Measurements from ENCODE around the gene ANXA3.

The ANXA3 gene

DNA sequence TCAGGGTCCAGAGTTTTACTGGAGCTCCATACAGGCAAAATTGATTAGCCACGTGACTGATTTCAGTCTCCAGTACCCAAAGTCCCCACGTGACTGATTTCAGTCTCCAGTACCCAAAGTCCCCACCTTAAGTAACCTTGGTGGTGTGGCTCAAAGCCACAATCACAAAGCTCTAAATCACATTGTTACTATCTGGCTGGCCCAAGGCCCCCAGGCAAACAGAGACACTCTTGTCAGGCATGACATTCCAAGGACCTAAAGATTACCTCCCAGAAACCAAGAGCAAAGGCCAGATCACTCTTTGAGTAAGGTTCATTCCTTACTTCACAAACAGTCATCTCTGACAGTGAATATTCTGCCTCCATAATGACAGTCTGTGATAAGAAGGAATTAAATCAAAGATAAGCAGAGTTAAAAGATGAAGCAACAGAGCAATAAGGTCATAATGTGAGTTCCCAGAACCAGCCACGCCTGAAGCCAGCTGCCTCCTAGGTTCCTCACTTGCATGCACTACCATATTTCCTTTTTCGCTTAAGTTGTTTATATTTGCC is 78.5 kb downstream of the ANXA3 start:
- TF ChIP-seq, protein P1, sequence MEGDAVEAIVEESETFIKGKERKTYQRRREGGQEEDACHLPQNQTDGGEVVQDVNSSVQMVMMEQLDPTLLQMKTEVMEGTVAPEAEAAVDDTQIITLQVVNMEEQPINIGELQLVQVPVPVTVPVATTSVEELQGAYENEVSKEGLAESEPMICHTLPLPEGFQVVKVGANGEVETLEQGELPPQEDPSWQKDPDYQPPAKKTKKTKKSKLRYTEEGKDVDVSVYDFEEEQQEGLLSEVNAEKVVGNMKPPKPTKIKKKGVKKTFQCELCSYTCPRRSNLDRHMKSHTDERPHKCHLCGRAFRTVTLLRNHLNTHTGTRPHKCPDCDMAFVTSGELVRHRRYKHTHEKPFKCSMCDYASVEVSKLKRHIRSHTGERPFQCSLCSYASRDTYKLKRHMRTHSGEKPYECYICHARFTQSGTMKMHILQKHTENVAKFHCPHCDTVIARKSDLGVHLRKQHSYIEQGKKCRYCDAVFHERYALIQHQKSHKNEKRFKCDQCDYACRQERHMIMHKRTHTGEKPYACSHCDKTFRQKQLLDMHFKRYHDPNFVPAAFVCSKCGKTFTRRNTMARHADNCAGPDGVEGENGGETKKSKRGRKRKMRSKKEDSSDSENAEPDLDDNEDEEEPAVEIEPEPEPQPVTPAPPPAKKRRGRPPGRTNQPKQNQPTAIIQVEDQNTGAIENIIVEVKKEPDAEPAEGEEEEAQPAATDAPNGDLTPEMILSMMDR (IDR thresholded peaks at IDR 0.05; ENCODE audit: unreplicated experiment in 3 of 3) = no peak
- Mint-ChIP-seq H3K4me3 (no peak overlapping the region), H3K27me3 (ENCODE audit: low read depth) (peaks cover under 1% of the 10 kb centered on the region), H3K36me3 (ENCODE audit: low read depth) (no peaks in the 10 kb centered on the region), H3K27ac (peak overlapping the region in 1 of 3 experiments; percentile 86), H3K9me3 (peaks cover 3% of the 10 kb centered on the region), H3K4me1 (peaks cover 6% of the 10 kb centered on the region)

DNA sequence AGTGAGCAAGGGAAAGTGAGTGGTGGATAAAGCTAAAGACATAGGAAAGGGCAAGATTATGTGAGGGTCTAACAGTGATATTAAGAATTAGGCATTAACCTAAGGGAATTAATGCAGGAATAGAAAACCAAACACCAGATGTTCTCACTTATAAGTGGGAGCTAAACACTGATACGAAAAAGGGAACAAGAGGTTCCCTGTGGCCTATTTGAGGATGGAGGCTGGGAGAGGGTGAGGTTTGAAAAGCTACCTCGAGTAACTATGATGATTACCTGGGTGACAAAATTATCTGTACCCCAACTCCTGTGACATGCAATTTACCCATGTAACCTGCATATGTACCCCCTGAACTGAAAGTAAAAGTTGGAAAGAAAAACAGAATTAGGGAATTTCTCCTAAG is 79.0 kb downstream of the ANXA3 start:
- TF ChIP-seq, protein P1 (IDR thresholded peaks at IDR 0.05; ENCODE audit: unreplicated experiment in 3 of 3) = no peak
- H3K27me3 Mint-ChIP-seq (ENCODE audit: low read depth) = peaks cover 3% of the 10 kb centered on the region
- H3K27ac Mint-ChIP-seq = no peak overlapping the region
- peaks cover 3% of the 10 kb centered on the region for H3K9me3 Mint-ChIP-seq
- H3K36me3 Mint-ChIP-seq (ENCODE audit: low read depth) = no peaks in the 10 kb centered on the region
- H3K4me3 Mint-ChIP-seq = no peak overlapping the region
- peaks cover 6% of the 10 kb centered on the region for H3K4me1 Mint-ChIP-seq

DNA sequence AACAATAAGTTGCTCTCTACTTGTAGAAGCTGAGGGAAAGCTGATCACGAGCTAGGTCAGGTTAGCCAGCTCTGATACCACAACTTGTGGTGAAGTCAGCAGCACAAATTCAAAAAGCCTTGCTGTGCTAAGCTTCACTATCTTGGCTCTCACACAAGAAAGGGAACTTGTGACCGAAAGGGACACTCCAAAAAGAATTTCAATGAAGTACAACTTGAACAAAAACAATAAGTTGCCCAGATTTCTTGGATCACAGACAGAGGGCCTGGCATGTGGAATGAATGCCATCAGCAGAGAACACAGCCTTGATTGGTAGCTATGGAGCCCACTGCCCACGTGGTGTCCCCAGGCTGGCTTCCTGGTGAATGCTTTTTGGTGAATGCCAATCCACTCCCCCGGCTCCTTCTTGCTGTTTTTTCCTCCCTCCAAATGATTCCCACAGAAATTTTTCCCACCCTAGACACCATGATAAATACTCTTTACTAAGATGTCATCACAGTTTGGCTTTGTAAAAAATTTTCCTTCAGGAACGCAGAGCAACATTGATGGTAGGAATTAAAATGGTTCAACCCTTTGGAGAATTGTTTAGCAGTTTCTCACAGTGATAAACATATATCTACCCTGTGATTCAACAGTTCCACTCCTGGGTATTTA is 82.6 kb downstream of the ANXA3 start:
- H3K4me3 Mint-ChIP-seq = no peak overlapping the region
- no peaks in the 10 kb centered on the region for H3K36me3 Mint-ChIP-seq (ENCODE audit: low read depth)
- H3K4me1 Mint-ChIP-seq = peaks cover 2% of the 10 kb centered on the region
- peaks cover 3% of the 10 kb centered on the region for H3K9me3 Mint-ChIP-seq
- peaks cover 9% of the 10 kb centered on the region for H3K27me3 Mint-ChIP-seq (ENCODE audit: low read depth)
- no peak overlapping the region for H3K27ac Mint-ChIP-seq
- TF ChIP-seq, protein P1 (IDR thresholded peaks at IDR 0.05; ENCODE audit: unreplicated experiment in 3 of 3) = no peak

DNA sequence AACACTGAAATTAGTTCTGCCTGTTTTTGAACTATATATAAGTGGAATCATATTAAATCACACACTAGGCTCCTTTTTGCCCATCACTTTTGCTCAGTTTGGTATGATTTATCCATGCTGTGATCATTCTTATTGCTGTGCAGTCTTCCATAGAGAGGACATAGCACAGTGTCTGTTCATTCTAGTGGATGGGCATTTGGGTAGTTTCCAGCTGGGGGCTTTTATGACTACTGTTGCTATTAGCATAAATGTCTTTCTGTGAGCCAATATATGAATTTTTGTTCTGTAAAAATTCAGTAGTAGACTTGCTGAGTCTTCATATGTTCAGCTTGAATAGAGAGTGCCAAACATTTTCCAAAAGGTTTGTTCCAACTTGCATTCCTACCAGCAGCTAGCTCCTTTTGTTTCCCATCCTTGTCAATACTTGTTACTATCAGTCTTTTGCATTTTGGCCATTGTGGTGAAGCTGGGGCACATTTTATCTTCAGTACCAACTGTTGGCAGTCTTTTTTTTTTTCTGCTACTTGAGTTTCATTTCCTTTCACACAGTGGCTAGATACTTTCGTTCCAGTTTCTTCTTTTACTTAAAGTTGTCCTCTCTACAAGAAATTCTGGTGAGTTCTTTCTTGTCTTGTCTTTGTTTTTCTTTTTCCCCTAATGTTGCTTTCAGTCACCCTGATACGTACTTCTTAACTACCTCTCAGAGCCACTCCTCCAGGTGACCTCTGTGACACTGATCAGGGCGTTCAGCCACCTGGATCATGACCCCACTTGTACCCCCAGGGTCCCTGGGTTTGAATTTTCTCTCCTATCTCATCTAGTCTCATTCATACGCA is 87.0 kb downstream of the ANXA3 start:
- Mint-ChIP-seq H3K4me3 (no peak overlapping the region), H3K27me3 (ENCODE audit: low read depth) (peaks cover 13% of the 10 kb centered on the region), H3K9me3 (peaks cover 3% of the 10 kb centered on the region), H3K27ac (no peak overlapping the region), H3K4me1 (peaks cover 3% of the 10 kb centered on the region), H3K36me3 (ENCODE audit: low read depth) (no peaks in the 10 kb centered on the region)
- TF ChIP-seq, protein P1 (IDR thresholded peaks at IDR 0.05; ENCODE audit: unreplicated experiment in 3 of 3) = no peak

DNA sequence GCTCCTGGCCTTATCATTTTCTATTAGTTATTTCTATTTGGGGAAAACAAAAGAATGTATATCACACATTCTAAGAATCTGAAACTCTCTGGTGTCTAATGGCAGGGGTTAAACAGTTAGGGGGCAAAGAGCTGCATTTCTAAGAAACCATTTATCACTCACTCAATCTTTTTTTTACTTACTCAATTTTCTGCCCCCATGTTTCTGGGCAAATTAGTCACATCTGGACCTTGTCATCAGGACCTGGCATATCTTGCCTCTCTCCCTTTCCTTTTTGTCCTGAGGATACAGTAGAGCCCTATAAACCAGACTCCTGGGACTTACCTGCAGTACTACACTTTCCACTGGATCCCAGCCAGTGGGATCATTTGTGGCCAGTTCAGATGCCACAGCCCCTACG is 89.1 kb downstream of the ANXA3 start:
- TF ChIP-seq, protein P1 (IDR thresholded peaks at IDR 0.05; ENCODE audit: unreplicated experiment in 3 of 3) = no peak
- H3K27me3 Mint-ChIP-seq (ENCODE audit: low read depth) = peaks cover 10% of the 10 kb centered on the region
- H3K27ac Mint-ChIP-seq = no peak overlapping the region
- no peaks in the 10 kb centered on the region for H3K36me3 Mint-ChIP-seq (ENCODE audit: low read depth)
- H3K9me3 Mint-ChIP-seq = no peaks in the 10 kb centered on the region
- H3K4me1 Mint-ChIP-seq = peaks cover 9% of the 10 kb centered on the region
- no peak overlapping the region for H3K4me3 Mint-ChIP-seq

Data from nephron (organoid).